Smooth muscle cell (in vitro differentiated cells): ENCODE data around the gene H1-8. TPM values are rescaled to one million over a fixed set of nuclear protein-coding genes. Genes with fewer than 3 reads are reported as not detected.
"Not testable (repeated sequence)": the region's sequence is repeated elsewhere in the genome, so short reads cannot be mapped to it uniquely, and the experiment has no call there.

ENCODE experiments used
- DNase-seq: peaks from one replicate; lab custom pipeline; 2025; ENCODE audit not compliant: unreplicated experiment; lab: John Stamatoyannopoulos, UW
- H2AFZ ChIP-seq: fragments of 200-600 bp; sonication (generic); 2 replicates; pipeline ENCODE4 v1.6.0; 2016; ENCODE audit warnings: antibody characterized with exemption, low read depth, mild to moderate bottlenecking
- H3F3A ChIP-seq: fragments of 200-600 bp; sonication (generic); 2 replicates; pipeline ENCODE4 v1.6.0; 2017; ENCODE audit warnings: antibody characterized with exemption, low read depth
- H3K27ac ChIP-seq: fragments of 200-600 bp; sonication (generic); 2 replicates; pipeline ENCODE4 v1.5.1; 2016; ENCODE audit warnings: low read depth, mild to moderate bottlenecking
- H3K27me3 ChIP-seq: fragments of 200-600 bp; sonication (generic); 2 replicates; pipeline ENCODE4 v1.6.1; 2016; ENCODE audit warnings: low read depth, mild to moderate bottlenecking
- H3K36me3 ChIP-seq: fragments of 200-600 bp; sonication (generic); 2 replicates; pipeline ENCODE4 v1.5.1; 2016; ENCODE audit warnings: low read depth
- H3K4me1 ChIP-seq: fragments of 200-600 bp; sonication (generic); 2 replicates; pipeline ENCODE4 v1.5.1; 2016; ENCODE audit warnings: low read depth
- H3K4me2 ChIP-seq: fragments of 200-600 bp; sonication (generic); 2 replicates; pipeline ENCODE4 v1.6.0; 2016; ENCODE audit warnings: mild to moderate bottlenecking
- H3K4me3 ChIP-seq: fragments of 200-600 bp; sonication (generic); 2 replicates; pipeline ENCODE4 v1.5.1; 2016; ENCODE audit warnings: mild to moderate bottlenecking
- H3K79me2 ChIP-seq: fragments of 200-600 bp; sonication (generic); 2 replicates; pipeline ENCODE4 v1.6.0; 2016; ENCODE audit warnings: low read depth, mild to moderate bottlenecking
- H3K9ac ChIP-seq: fragments of 200-600 bp; sonication (generic); 2 replicates; pipeline ENCODE4 v1.6.0; 2016; ENCODE audit warnings: low read depth
- H3K9me3 ChIP-seq: fragments of 200-600 bp; sonication (generic); replicated peaks from 2 replicates; pipeline ENCODE4 v1.5.1; 2016; ENCODE audit warnings: low read depth
- H4K20me1 ChIP-seq: fragments of 200-600 bp; sonication (generic); 2 replicates; pipeline ENCODE4 v1.6.0; 2016; ENCODE audit warnings: low read depth
- WGBS: methylation state at CpG from one replicate; pipeline ENCODE4 v1.1.7; 2016; ENCODE audit warnings: low lambda C conversion rate; 5-methylcytosine and 5-hydroxymethylcytosine counted together
- polyA plus RNA-seq: library from polyadenylated mRNA; unstranded; fragments of >200 nt; fragmentation: Nextera tagmentation; extraction: Ambion mirVana; gene quantifications from 2 replicates; pipeline ENCODE4 v1.2.1, GENCODE V29; 2016
- total RNA-seq: library from RNA; depleted of rRNA; stranded (reverse); fragments of >200 nt; gene quantifications from 2 replicates; pipeline ENCODE4 v1.2.3, GENCODE V29; 2014
- TF ChIP-seq, protein P1 (sequence below): fragments of 200-600 bp; sonication (generic); IDR thresholded peaks from 2 replicates; pipeline ENCODE4 v1.5.1; 2017; ENCODE audit warnings: borderline replicate concordance, mild to moderate bottlenecking, antibody characterized with exemption; ENCODE audit not compliant: insufficient read depth, poor library complexity, severe bottlenecking

H1-8 gene
- total and polyA plus RNA-seq, 2 experiments from 2014 or later: not detected

DNA sequence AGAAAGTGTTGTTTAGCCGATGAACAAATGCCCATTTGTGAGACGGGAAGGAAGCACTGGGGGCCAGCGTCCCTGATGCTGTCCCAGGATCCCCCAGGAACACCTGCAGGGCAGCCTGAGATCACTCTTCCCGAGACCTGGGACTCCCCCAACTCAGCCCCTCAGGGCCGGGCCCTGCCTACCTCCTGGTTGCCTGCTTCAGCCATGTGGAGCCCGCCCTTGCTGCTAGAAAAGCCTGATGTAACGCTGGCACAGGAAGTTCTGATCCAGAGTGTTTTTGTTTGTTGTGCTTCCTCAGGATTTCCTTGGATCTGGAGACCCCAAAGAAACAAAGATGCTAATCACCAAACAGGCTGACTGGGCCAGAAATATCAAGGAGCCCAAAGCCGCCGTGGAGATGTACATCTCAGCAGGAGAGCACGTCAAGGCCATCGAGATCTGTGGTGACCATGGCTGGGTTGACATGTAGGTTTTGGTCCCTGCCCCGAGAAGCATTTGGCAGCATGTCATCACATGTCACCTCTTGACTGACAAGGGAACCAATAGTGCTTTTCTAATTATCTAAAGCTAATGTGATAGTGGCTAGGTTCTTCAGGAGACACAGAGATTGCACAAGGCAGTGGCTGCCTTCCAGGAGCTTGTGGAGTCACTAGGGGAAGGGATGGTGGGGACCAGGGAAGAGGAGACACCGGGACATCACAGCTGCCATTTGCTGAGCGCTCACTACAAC is 43.2 kb upstream of the H1-8 start:
- not testable (repeated sequence) for DNase-seq, H4K20me1 ChIP-seq, H3K9me3 ChIP-seq, H3K9ac ChIP-seq, H3K4me3 ChIP-seq, H3K79me2 ChIP-seq, H3K36me3 ChIP-seq, H3K27ac ChIP-seq, H3K4me2 ChIP-seq, H3K27me3 ChIP-seq, H2AFZ ChIP-seq
- H3K4me1 ChIP-seq: peaks cover 12% of the 10 kb centered on the region
- 95% methylated on average over 11 of the region's 14 CpGs for WGBS
- H3F3A ChIP-seq: peaks cover 11% of the 10 kb centered on the region

DNA sequence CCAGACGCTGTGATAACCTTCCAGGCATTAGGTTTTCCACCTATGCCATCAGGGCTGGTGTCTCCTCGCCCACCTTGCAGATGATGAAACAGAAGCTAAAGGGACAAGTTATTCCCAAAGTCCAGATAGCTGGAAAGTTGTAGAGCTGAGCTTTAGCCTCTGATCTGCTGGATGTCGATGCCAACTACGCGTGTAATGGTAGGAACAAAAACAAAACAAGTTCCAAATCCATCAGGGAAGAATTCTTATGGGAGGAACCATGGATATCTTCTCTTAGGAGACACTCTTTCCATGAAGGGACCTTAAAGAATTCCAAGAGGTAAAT is 42.7 kb upstream of the H1-8 start:
- Histone ChIP-seq H3K27me3 (no peaks in the 10 kb centered on the region), H3K79me2 (no peaks in the 10 kb centered on the region), H4K20me1 (no peaks in the 10 kb centered on the region), H3K27ac (no peak overlapping the region), H3K4me2 (no peak overlapping the region), H2AFZ (no peak overlapping the region), H3K4me1 (peaks cover 9% of the 10 kb centered on the region), H3K4me3 (no peak overlapping the region), H3K9ac (no peak overlapping the region), H3K36me3 (no peaks in the 10 kb centered on the region), H3F3A (peaks cover 11% of the 10 kb centered on the region), H3K9me3 (no peaks in the 10 kb centered on the region)
- TF ChIP-seq, protein P1, sequence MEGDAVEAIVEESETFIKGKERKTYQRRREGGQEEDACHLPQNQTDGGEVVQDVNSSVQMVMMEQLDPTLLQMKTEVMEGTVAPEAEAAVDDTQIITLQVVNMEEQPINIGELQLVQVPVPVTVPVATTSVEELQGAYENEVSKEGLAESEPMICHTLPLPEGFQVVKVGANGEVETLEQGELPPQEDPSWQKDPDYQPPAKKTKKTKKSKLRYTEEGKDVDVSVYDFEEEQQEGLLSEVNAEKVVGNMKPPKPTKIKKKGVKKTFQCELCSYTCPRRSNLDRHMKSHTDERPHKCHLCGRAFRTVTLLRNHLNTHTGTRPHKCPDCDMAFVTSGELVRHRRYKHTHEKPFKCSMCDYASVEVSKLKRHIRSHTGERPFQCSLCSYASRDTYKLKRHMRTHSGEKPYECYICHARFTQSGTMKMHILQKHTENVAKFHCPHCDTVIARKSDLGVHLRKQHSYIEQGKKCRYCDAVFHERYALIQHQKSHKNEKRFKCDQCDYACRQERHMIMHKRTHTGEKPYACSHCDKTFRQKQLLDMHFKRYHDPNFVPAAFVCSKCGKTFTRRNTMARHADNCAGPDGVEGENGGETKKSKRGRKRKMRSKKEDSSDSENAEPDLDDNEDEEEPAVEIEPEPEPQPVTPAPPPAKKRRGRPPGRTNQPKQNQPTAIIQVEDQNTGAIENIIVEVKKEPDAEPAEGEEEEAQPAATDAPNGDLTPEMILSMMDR: no peak
- DNase-seq: no peak
- WGBS: 98% methylated on average over 5 of the region's 5 CpGs

DNA sequence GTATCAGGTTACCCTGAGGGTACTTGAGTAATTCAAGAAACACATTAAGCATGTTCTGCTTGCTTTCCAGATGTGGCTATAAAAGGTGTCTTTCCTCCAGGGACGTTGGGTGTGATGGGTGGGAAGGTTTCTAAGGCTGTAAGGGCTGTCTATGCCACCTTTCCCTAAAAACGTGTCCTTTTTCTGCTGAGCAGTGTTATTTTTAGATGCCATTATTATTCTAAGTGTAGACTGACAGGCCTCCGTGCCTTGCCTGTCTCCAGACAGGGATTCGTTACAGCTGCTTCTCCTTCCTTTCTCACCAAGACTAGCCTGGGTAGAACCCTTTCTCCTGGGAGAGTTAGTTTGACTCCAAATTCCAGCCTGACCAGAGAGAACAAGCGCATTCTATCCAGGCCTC is 41.3 kb upstream of the H1-8 start:
- Histone ChIP-seq H3K4me3 (no peak overlapping the region), H3F3A (peaks cover 11% of the 10 kb centered on the region), H3K4me1 (peaks cover 6% of the 10 kb centered on the region), H3K9me3 (no peaks in the 10 kb centered on the region), H3K27me3 (no peaks in the 10 kb centered on the region), H4K20me1 (no peaks in the 10 kb centered on the region), H2AFZ (no peak overlapping the region), H3K9ac (no peak overlapping the region), H3K79me2 (no peaks in the 10 kb centered on the region), H3K27ac (no peak overlapping the region), H3K36me3 (no peaks in the 10 kb centered on the region), H3K4me2 (no peak overlapping the region)
- TF ChIP-seq, protein P1: no peak
- DNase-seq: no peak
- WGBS: 81% methylated on average over 5 of the region's 5 CpGs

DNA sequence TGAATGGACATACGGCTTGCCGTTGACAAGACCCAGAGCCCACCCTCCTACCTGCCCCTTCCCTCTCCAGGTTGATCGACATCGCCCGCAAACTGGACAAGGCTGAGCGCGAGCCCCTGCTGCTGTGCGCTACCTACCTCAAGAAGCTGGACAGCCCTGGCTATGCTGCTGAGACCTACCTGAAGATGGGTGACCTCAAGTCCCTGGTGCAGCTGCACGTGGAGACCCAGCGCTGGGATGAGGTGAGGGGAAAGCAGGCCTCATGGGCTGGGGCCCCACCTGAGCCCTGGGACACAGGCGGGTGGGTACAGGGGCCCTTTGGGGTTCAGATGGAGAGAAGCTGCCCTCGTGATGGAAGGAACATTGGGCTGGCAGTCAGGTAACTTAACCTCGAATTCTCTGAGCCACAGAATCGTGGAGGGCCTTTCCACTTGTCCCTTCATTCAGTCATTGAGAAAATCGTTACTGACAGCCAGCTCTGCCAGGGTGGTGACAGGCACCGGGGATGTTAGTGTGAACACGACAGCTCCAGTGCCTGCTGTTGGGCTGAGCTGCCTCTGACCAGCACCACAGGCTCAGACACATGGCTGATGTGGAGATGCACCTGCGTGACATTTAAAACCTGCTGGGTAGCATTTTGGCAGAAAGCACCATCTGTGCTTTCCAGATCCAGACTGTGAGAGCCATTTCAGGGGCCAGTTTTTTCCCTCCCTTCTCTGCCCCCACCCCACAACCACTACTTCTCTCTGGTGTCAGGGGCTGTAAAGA is 40.1 kb upstream of the H1-8 start:
- Histone ChIP-seq H3K79me2 (no peaks in the 10 kb centered on the region), H3F3A (peaks cover 2% of the 10 kb centered on the region), H3K4me1 (peaks cover 6% of the 10 kb centered on the region), H3K36me3 (no peaks in the 10 kb centered on the region), H3K4me3 (no peak overlapping the region), H3K4me2 (no peak overlapping the region), H3K9me3 (no peaks in the 10 kb centered on the region), H4K20me1 (no peaks in the 10 kb centered on the region), H2AFZ (no peak overlapping the region), H3K9ac (no peak overlapping the region), H3K27ac (no peak overlapping the region), H3K27me3 (no peaks in the 10 kb centered on the region)
- TF ChIP-seq, protein P1: no peak
- no peak for DNase-seq
- 97% methylated on average over 18 of the region's 18 CpGs for WGBS
